AG08395 (cell line): Measurements from ENCODE around the gene S100A6.
"Not testable (repeated sequence)": the region's sequence is repeated elsewhere in the genome, so short reads cannot be mapped to it uniquely, and the experiment has no call there.

Experiments used
- DNase-seq: peaks from one replicate; pipeline ENCODE4 v3.0.0; 2012; ENCODE audit warnings: mixed read lengths, low spot score

The S100A6 gene

GRCh38 chr1:153535242-153536011, at the start of gene S100A6:
S100A6 (minus strand) TSS chr1:153535991; CDS start chr1:153535339, 652 bp downstream.
- DNase-seq = peak; percentile 49

GRCh38 chr1:153585006-153585405, 49.2 kb upstream of the S100A6 start:
- DNase-seq = no peak

DNA sequence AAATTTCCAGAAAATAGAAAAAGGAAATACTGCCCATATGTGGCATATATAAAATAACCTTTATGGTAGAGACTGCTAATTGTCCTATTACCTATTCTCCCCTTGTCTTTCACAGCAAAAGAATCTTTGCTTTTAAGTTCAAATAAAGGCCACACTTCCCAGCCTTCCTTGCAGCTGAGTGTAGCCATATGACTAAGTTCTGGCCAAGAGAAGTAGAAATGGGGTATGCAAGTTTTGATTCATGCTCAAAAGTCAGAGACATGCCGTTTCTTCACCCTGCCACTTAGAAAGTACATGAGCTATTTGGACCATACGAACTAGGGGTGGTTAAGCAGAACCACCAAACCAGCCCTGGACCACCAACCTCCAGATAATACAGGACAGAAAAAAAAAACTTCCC, 48.2 kb upstream of the S100A6 start:
- no peak for DNase-seq

DNA sequence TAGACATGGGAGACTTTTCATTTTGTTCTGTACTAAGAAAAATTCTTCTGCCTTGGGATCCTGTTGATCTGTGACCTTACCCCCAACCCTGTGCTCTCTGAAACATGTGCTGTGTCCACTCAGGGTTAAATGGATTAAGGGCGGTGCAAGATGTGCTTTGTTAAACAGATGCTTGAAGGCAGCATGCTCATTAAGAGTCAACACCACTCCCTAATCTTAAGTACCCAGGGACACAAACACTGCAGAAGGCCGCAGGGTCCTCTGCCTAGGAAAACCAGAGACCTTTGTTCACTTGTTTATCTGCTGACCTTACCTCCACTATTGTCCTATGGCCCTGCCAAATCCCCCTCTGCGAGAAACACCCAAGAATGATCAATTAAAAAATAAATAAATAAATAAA, 47.7 kb upstream of the S100A6 start:
- DNase-seq = not testable (repeated sequence)

DNA sequence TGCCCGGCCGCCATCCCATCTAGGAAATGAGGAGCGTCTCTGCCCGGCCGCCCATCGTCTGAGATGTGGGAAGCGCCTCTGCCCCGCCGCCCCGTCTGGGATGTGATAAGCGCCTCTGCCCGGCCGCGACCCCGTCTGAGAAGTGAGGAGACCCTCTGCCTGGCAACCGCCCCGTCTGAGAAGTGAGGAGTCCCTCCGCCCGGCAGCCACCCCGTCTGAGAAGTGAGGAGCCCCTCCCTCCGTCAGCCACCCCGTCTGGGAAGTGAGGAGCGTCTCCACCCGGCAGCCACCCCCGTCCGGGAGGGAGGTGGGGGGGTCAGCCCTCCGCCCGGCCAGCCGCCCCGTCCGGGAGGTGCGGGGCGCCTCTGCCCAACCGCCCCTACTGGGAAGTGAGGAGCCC, 47.0 kb upstream of the S100A6 start:
- DNase-seq = not testable (repeated sequence)

- DNase-seq = peak; percentile 18
Measured at GRCh38 chr1:153578936-153579335, 43.1 kb upstream of the S100A6 start.

DNA sequence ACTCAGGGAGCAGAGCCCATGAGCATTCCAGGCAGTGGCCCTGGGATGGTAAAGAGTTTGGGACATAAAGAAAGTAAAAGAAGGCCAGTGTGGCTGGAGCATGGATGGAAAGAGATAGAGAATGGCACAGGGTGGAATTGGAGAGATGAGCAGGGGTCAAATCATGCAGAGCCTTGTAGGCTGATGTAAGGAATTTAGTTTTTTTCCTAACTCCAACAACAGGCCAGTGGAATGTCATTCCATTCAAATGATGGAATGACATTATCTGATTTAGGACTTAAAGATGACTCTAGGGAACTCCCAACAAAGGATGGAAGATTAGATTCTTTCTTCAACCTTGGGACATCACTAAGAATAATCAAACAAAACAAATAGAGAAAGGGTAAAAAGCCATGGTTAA, 42.7 kb upstream of the S100A6 start:
- peak; percentile 58 for DNase-seq

DNA sequence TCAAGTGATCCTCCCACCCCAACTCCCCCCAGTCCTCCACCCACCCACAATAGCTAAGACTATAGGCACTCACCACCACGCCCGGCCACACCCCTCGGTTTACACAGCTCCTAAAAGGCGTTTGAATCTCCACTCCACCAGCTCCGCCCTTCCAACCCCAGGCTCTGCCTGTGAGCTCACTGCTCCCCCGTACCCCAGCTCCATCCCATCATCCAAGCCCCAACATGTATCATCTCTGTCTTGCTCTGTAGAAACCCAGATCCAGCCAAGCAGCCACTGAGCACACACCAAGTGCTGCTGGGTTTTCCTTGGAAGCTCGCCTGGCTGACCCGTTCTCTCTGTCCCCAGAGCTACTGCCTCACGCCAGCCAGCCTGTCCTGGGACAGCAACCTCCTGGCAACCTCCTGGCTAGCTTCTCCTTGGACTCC, 41.8 kb upstream of the S100A6 start:
- no peak for DNase-seq

DNA sequence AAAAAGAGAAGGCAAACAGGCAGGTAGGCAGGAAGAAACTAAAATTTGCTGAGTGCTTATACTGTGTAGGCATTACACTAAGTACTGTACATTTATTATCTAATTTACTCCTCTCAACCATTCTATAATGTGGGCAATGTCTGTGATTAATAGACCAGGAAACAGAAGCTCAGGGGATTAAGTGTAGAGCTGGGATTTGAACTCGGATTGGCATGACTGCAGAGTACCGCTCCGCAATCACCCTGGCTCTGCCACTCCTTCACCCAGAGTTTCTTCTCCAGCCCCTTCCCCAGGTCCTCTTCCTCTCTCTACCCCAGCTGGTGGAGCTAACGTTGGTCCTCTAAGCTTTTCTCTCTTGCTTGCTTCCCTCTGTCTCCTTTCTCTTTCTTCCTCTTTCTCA, 41.3 kb upstream of the S100A6 start:
- no peak for DNase-seq

GRCh38 chr1:153575497-153575896, 39.7 kb upstream of the S100A6 start:
- not testable (repeated sequence) for DNase-seq

- DNase-seq = not testable (repeated sequence)
Measured at GRCh38 chr1:153575081-153575491, 39.3 kb upstream of the S100A6 start.

DNA sequence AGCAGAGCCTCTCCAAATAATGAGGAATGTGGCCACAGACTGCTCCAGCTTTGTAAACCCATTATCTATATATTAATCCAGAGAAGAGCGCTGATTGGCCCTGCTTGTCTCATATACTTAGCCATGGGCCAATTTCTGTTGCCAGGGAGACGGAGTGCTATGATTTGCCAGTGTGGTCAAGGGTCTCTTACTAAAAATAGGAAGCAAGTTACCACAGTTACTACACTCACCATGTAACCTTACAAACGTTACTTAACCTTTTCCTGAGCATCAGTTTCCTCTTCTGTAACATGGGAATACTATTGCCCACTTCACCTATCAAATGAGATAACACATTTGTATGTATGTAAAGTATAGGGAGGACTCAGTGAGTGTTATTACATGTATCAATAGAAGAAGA, 37.6 kb upstream of the S100A6 start:
- no peak for DNase-seq

GRCh38 chr1:153572569-153573015, 36.8 kb upstream of the S100A6 start:
- DNase-seq = peak; percentile 85

DNA sequence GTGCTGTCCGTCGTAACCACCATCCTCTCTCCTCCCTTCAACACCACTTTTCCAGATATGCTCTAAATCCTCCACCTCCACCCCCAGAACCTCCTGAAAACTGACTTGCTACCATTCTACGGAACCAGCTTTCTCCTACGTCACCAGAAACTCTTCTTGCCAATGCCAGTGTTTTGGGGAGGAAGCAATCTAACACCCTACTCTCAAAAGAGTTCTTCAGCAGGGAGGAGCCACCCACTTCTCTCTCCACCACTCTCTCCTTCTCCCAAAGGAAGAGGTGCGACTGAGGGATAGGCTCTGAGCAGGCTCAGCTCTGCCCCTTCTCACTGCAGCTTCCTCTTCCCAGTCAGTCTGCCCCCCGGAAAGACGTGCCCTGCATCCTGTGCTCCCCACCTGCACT, 35.9 kb upstream of the S100A6 start:
- no peak for DNase-seq

- no peak for DNase-seq
Measured at GRCh38 chr1:153570874-153571273, 35.1 kb upstream of the S100A6 start.

DNA sequence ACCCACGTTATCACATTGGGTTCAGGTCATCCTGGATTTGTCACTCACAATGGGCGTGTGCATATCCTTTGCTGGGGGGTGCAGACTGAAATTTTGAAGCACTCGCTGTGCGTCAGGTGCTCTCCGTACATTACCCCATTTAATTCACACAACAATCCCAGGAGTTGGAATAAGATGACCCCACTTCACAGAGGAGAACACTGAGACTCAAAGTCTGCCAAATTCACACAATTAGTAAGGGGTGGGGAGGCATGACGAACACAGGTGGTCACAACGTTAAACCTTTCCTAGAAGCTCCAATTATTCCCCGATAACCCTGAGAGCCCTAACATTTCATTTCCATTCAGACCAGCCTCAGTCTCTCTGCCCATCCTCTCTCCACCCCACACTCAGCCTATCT, 33.7 kb upstream of the S100A6 start:
- no peak for DNase-seq

DNA sequence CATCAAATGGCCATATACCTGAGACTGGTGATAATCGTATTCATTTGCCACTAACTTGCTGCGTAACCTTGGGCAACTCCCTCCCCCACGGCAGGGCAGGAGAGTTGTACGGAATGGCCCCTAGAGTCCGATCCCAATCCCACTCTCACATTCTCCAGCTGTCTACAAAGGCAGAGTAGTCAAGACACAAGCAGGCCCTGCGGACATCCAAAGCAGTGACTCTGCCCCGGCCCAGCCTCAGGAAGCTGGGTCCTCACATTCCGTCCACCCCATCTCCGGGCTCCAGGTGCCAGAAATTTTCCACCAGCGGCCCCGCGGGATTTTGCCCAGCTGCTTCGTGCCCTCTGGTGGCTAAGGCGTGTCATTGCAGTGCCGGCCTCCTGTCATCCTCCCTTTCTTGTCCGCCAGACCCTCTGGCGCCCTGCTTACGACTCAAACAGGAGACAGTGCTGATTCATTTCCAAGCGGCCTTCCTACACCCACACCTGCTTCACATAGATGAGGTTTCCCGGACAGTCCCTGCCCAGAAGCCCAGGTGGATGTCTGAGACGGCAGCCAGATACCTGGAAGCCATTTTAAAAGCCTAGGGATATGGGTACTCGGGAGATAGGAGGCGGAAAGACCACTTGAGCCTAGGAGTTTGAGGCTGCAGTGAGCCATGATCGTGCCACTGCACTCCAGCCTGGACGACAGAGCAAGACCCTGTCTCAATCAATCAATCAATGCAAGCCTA, 32.7 kb upstream of the S100A6 start:
- DNase-seq = peak; percentile 90

- no peak for DNase-seq
Measured at GRCh38 chr1:153567621-153568366, 32.0 kb upstream of the S100A6 start.

DNA sequence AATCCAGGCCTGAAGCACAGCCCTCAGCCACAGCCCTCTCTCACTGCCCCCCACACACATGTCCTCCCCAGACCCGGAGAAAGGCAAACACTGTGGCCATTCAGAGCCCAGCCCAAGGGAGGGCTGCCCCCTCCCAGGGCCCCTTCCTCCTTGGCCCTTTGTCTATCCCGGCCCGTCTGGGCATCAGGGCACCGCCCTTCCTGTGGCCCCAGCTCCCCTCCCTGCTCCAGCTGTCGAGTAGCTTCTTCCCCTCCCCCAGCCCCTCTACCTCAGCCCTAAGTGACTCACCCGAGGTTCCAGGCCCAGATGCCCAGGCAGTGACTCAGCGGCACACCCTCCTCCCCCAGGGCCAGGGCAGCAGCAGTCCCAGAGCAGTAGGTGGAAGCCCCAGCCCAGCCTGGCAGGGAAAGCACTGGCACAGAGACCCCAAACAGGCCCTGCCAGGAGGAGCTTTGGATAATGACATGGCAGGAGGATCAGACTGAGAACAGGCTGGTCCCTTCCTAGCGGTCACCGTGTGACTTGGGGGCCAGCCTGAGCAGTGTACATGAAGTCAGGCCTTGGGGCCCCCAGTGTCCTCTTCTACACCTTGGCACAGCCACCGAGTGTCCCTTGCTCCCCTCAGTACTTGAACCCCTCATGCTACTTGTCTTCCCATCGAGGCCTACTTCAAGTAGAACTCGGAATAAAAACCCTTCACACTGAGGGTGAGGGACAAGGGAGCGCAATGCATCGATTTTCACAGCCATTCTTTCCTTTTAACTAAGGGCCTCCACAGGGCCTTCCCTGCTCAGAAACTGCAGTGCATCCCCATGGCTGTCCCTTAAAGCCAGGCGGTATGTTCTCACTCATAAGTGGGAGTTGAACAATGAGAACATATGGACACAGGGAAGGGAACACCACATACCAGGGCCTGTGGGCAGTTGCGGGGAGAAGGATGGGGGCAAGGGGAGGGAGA, 30.9 kb upstream of the S100A6 start:
- DNase-seq = peak; percentile 99

GRCh38 chr1:153565529-153566374, 30.0 kb upstream of the S100A6 start, which contains the start of gene S100A2:
S100A2 (minus strand) TSS chr1:153565844; CDS start chr1:153563877, 1,967 bp downstream.
- DNase-seq = peak; percentile 91
